Esophagus squamous epithelium (tissue), 4 donors: ENCODE measurements around the gene PRR15L.
"Not testable (repeated sequence)": the region's sequence is repeated elsewhere in the genome, so short reads cannot be mapped to it uniquely, and the experiment has no call there.

ENCODE experiments used
- POLR2A ChIP-seq, 4 donors: fragments of 450-650 bp; IDR thresholded peaks; one replicate each; pipeline ENCODE4 v1.6.1; 2017; ENCODE audit warnings: antibody characterized with exemption in 4 of 4, mild to moderate bottlenecking in 4 of 4, moderate library complexity in 3 of 4
- TF ChIP-seq, protein P1 (sequence below), 6 experiments: fragments of 450-650 bp in 4 of 6; fragments of 200-600 bp in 2 of 6; sonication (generic) in 2 of 6; IDR thresholded peaks; one replicate each; pipeline ENCODE4 v1.5.1; 2016 to 2019; ENCODE audit warnings: antibody characterized with exemption in 6 of 6, mild to moderate bottlenecking in 4 of 6, moderate library complexity in 4 of 6

DNA sequence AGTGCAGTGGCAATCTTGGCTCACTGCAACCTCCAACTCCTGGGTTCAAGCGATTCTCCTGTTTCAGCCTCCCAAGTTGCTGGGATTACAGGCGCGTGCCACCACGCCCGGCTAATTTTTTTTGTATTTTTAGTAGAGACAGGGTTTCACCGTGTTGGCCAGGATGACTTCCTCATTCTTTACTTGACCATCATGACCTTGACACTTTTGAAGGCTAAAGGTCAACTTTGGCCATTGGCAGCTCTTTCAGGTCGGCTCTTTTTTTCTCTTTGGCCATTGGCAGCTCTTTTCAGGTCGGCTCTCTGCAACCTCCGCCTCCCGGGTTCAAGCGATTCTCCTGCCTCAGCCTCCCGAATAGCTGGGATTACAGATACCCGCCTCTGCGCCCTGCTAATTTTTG, 37.8 kb downstream of the PRR15L start:
- TF ChIP-seq, protein P1, sequence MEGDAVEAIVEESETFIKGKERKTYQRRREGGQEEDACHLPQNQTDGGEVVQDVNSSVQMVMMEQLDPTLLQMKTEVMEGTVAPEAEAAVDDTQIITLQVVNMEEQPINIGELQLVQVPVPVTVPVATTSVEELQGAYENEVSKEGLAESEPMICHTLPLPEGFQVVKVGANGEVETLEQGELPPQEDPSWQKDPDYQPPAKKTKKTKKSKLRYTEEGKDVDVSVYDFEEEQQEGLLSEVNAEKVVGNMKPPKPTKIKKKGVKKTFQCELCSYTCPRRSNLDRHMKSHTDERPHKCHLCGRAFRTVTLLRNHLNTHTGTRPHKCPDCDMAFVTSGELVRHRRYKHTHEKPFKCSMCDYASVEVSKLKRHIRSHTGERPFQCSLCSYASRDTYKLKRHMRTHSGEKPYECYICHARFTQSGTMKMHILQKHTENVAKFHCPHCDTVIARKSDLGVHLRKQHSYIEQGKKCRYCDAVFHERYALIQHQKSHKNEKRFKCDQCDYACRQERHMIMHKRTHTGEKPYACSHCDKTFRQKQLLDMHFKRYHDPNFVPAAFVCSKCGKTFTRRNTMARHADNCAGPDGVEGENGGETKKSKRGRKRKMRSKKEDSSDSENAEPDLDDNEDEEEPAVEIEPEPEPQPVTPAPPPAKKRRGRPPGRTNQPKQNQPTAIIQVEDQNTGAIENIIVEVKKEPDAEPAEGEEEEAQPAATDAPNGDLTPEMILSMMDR (IDR thresholded peaks at IDR 0.05) = not testable (repeated sequence)
- TF ChIP-seq POLR2A (IDR thresholded peaks at IDR 0.05) = not testable (repeated sequence)
